ENCODE measurements around the gene PHACTR2. TPM values are rescaled to one million over a fixed set of nuclear protein-coding genes. Genes with fewer than 3 reads are reported as not detected.

Gene PHACTR2
- total RNA-seq, 6 experiments from 2014 or later = 66.7 to 92.7 (median 84.1) TPM

DNA sequence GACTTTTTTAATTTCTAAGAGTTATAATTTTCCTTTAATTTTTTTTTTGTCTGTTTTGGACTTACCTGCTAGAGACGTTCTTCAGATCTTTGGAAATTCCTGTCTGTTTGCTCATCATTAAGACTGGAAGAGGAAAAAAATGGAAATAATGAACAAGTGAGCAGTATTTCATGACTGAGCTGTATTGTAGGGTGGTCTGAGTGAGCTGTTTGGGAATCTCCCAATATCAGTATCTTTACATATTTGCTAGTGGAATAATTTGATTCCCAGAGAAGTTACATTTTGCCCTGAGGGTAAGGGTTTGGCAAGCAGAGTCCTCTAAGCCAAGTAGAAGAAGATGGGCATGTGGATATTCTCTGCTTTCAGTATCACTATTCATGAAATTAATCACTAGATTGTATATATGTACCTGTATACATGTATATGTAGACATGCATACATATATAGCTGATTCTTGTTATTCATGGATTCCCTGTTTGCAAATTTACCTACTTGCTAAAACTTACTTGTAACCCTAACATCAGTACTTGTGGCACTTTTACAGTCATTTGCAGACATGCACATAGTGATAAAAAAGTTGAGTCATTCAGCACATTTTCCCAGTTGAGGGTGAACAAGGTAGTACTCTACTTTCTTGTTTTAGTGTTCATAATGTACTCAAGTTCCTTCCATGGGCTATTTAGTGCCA, 200.0 kb downstream of the PHACTR2 start:
- Mint-ChIP-seq H3K4me1 (ENCODE audit: low read depth) (peaks cover 5% of the 10 kb centered on the region; the same call in 1 of the 2 replicates), H3K4me3 (no peak overlapping the region), H3K27me3 (ENCODE audit: insufficient read depth) (no peaks in the 10 kb centered on the region), H3K36me3 (ENCODE audit: low read depth) (peaks cover 10% of the 10 kb centered on the region; the same call in 1 of the 2 replicates), H3K9me3 (peaks cover 28% of the 10 kb centered on the region), H3K27ac (no peak overlapping the region)
- no peak for TF ChIP-seq CTCF (IDR thresholded peaks at IDR 0.05)
- no peak for DNase-seq

DNA sequence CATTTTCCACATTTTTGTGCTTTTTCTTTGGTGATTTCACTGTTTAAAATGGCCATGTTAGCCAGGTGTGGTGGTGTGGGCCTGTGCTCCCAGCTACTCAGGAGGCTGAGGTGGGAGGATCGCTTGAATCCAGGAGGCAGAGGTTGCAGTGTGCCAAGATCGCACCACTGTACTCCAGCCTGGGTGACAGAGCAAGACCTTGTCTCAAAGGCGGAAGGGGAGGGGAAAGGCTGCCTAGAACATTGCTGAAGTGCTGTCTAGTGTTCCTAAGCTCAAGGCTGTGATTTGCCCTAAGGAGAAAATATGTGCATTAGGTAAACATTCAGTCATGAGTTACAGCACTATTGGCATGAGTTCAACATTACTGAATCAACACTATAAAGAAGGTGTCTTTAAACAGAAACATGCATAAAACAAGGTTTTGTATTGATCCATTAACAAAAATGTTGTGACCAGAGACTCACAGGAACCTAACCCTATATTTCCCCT, 200.6 kb downstream of the PHACTR2 start:
- H3K4me1 Mint-ChIP-seq (ENCODE audit: low read depth) = peaks cover 5% of the 10 kb centered on the region; the same call in 1 of the 2 replicates

DNA sequence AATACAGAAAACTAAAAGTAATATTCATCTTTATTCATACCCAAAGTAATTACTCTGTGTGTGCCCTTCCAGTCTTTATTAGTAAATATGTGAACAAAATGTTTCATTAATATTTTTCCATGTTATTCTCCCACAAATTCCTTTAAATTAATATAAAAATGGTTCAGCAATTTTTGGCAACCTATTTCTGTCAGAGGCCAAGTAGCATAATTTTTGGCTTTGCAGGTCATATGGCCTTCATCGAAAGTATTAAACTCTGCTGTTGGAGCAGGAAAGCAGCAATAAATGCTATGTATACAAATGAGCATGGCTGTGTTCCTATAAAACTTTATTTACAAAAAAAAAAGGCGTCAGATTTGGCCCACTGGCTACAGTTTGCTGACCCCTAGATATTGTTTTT, 202.6 kb downstream of the PHACTR2 start:
- DNase-seq = no peak
- peaks cover 22% of the 10 kb centered on the region for H3K9me3 Mint-ChIP-seq
- no peaks in the 10 kb centered on the region; the same call in 1 of the 2 replicates for H3K27me3 Mint-ChIP-seq (ENCODE audit: insufficient read depth)
- no peak overlapping the region for H3K27ac Mint-ChIP-seq
- peaks cover 5% of the 10 kb centered on the region; the same call in 1 of the 2 replicates for H3K4me1 Mint-ChIP-seq (ENCODE audit: low read depth)
- peaks cover 10% of the 10 kb centered on the region; the same call in 1 of the 2 replicates for H3K36me3 Mint-ChIP-seq (ENCODE audit: low read depth)
- no peak overlapping the region for H3K4me3 Mint-ChIP-seq
- TF ChIP-seq CTCF (IDR thresholded peaks at IDR 0.05) = no peak

More for the DNA sequence above, 200.6 kb downstream of the PHACTR2 start:
- Mint-ChIP-seq H3K9me3 (peaks cover 28% of the 10 kb centered on the region), H3K4me3 (no peak overlapping the region), H3K36me3 (ENCODE audit: low read depth) (peaks cover 10% of the 10 kb centered on the region; the same call in 1 of the 2 replicates), H3K27me3 (ENCODE audit: insufficient read depth) (no peaks in the 10 kb centered on the region; the same call in 1 of the 2 replicates), H3K27ac (no peak overlapping the region)
- DNase-seq = no peak
- no peak for TF ChIP-seq CTCF (IDR thresholded peaks at IDR 0.05)

Other genes starting within 250 kb of the PHACTR2 start
- 1 to 10 TPM; 2.8 to 4.6 (median 4.1) TPM for gene ADAT2, start 227.3 kb upstream of the PHACTR2 start, total RNA-seq (2021; fragmentation: NEBNext Ultra II Directional; extraction: Animal tissue kit (Norgen Biotek cat#: 25700))
- 10 to 100 TPM; 18.7 to 23.7 (median 20.4) TPM for gene PEX3, start 227.2 kb upstream of the PHACTR2 start, total RNA-seq (2021; fragmentation: NEBNext Ultra II Directional; extraction: Animal tissue kit (Norgen Biotek cat#: 25700))
- 100 to 1,000 TPM in 4 of 6 experiments, 10 to 100 TPM in 2; 86.4 to 126 (median 121) TPM for gene FUCA2, start 166.2 kb upstream of the PHACTR2 start, total RNA-seq (2021; fragmentation: NEBNext Ultra II Directional; extraction: Animal tissue kit (Norgen Biotek cat#: 25700))
- 10 to 100 TPM; 28.8 to 35.0 (median 33.6) TPM for gene LTV1, start 165.4 kb downstream of the PHACTR2 start, total RNA-seq (2021; fragmentation: NEBNext Ultra II Directional; extraction: Animal tissue kit (Norgen Biotek cat#: 25700))
- not detected for gene ZC2HC1B, start 186.5 kb downstream of the PHACTR2 start, total RNA-seq (2021; fragmentation: NEBNext Ultra II Directional; extraction: Animal tissue kit (Norgen Biotek cat#: 25700))